AG09319 (cell line): ENCODE results near the gene SPOCK1.

Experiments used
- DNase-seq: peaks from one replicate; pipeline ENCODE4 v3.0.0-alpha.2; 2010; ENCODE audit warnings: low read depth; ENCODE audit errors: extremely low read depth
- TF ChIP-seq, protein P1 (sequence below): IDR thresholded peaks from 2 replicates; pipeline ENCODE4 v1.5.1; 2011; ENCODE audit warnings: low read depth, mild to moderate bottlenecking, inconsistent platforms, low read length, moderate library complexity

The SPOCK1 gene

DNA sequence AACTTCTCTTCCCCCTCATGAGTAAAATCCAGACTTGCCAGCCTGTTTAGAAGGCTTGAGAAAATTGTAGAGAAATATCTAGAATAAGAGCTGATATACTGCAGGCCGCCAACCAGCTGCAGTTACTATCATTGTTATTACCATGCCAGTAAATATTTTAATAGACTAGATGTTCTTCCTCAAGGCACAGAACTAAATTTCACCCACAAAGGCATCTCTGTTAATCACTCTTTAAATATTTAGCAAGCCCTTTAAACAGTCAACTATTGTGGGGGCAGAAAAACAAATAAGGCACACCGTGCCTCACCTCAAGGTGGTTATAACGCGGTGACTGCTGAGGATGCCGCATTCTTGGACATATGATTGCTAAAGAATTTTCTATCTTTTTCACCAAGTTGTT lies 147.0 kb downstream of the SPOCK1 start:
- TF ChIP-seq, protein P1, sequence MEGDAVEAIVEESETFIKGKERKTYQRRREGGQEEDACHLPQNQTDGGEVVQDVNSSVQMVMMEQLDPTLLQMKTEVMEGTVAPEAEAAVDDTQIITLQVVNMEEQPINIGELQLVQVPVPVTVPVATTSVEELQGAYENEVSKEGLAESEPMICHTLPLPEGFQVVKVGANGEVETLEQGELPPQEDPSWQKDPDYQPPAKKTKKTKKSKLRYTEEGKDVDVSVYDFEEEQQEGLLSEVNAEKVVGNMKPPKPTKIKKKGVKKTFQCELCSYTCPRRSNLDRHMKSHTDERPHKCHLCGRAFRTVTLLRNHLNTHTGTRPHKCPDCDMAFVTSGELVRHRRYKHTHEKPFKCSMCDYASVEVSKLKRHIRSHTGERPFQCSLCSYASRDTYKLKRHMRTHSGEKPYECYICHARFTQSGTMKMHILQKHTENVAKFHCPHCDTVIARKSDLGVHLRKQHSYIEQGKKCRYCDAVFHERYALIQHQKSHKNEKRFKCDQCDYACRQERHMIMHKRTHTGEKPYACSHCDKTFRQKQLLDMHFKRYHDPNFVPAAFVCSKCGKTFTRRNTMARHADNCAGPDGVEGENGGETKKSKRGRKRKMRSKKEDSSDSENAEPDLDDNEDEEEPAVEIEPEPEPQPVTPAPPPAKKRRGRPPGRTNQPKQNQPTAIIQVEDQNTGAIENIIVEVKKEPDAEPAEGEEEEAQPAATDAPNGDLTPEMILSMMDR: no peak
- DNase-seq: no peak

GRCh38 chr5:137350791-137351190 lies 148.3 kb downstream of the SPOCK1 start:
- TF ChIP-seq, protein P1: no peak
- DNase-seq: no peak

DNA sequence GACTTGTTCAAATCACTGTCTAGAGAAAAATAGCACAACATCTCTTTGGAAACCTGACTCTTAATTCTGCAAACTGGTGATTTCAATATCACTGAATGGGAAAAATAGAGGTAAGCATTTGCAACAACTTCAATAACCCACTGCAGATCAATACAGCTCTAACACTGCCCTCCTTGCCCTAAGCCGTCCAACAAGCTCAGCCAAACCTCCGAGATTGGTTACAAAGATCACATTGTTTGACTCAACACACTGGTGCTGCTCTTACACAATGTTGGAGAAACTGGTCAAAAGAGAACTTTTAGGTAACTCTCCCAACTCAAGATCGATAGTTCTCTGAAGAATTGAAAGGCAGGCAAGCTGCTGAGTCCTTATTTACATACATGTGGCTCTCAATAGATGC lies 150.4 kb downstream of the SPOCK1 start:
- TF ChIP-seq, protein P1: no peak
- DNase-seq: no peak

- no peak for DNase-seq
- TF ChIP-seq, protein P1: no peak
These were observed 151.3 kb downstream of the SPOCK1 start for GRCh38 chr5:137347865-137348264.

DNA sequence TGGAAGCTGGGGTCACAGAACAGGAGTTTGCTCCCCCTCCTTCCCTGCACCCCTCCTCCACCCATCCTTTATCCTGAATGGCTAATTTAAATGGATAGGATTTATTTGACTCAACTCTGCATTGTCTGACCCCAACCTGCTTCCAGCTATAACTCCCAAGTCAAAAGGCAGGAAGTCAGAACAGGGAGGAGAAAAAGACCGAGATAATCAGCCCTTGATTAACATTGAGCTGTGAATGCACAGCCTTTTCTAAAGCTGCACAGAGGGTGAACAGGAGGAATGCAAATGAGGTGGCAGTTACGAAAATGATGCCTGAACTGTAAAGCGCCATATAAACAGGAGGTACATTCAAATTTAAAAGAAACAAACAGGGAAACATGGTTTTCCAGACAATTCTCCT lies 152.8 kb downstream of the SPOCK1 start:
- no peak for DNase-seq
- TF ChIP-seq, protein P1: no peak

GRCh38 chr5:137345396-137345795 lies 153.7 kb downstream of the SPOCK1 start:
- TF ChIP-seq, protein P1: no peak
- no peak for DNase-seq

DNA sequence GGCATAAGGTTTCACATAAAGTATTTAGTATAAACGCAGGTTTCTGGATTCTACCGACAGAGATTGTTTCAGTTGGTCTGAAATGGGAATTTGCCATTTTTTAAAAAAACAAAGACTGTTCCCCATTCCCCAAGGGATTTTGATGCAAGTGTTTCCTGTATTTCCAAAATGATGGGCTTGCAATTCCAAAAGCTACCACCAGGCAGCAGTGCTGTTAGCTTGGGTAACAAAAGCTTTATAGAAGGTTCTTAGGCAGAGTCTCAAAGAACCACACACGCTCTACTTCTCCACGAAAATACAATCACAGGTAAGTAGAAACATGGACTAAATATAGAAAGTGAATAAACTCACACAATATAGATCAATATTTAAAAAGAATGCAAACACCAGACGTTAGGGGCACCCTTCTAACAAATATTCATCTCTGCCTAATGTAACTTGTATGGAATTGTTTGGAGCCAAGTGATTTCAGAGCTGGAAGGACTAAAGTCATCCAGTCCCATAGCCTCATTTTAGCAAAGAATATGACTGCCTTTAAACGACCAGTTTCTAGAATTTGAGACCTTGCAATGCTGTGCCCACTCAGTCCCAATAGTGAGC lies 154.3 kb downstream of the SPOCK1 start:
- TF ChIP-seq, protein P1: peak; percentile 95
- peak; percentile 49 for DNase-seq
